IMR-90 (cell line): ENCODE data around the gene GABBR2. TPM values are rescaled to one million over a fixed set of nuclear protein-coding genes. Genes with fewer than 3 reads are reported as not detected.

Experiments
- ATAC-seq: fragments of 200-7000 bp; cut with Tn5 transposase; 2 replicates; pipeline ENCODE4 v1.9.1; 2020; ENCODE audit warnings: low read depth, mild to moderate bottlenecking, moderate library complexity
- BruUV-seq: library from RNA; stranded (reverse); fragments of 400-500 nt; replicated peaks from 2 replicates; lab custom pipeline; 2021; lab: Mats Ljungman, UMichigan
- CTCF ChIA-PET: fragments of 300-600 bp; formaldehyde crosslinking; extraction: SDS; loops from one replicate; lab custom pipeline; 2021; ENCODE audit warnings: antibody characterized with exemption; lab: Yijun Ruan, JAX
- POLR2A ChIA-PET: fragments of 300-600 bp; sonication (Branson Sonifier 250); formaldehyde crosslinking; loops from one replicate; lab custom pipeline; 2022; ENCODE audit warnings: antibody characterized with exemption; ENCODE audit not compliant: unreplicated experiment; lab: Charles Lee
- DNase-seq: peaks from one replicate; pipeline ENCODE4 v3.0.0; 2013
- H2AFZ ChIP-seq: replicated peaks from 2 replicates; pipeline ENCODE3; 2013; ENCODE audit warnings: low read length, mild to moderate bottlenecking; ENCODE audit not compliant: poor library complexity
- H2AK5ac ChIP-seq: 2 replicates; pipeline ENCODE4 v1.6.1; 2013; ENCODE audit warnings: low read depth, low read length, inconsistent platforms
- H2AK9ac ChIP-seq: replicated peaks from 2 replicates; pipeline ENCODE3; 2013; ENCODE audit warnings: mild to moderate bottlenecking, low read depth, low read length, moderate library complexity; ENCODE audit not compliant: poor library complexity
- H2BK120ac ChIP-seq: 2 replicates; pipeline ENCODE4 v1.6.1; 2013; ENCODE audit warnings: low read depth, low read length, inconsistent platforms
- H2BK15ac ChIP-seq: 3 replicates; pipeline ENCODE4 v1.6.1; 2013; ENCODE audit warnings: low read depth, low read length, inconsistent platforms
- H2BK20ac ChIP-seq: 2 replicates; pipeline ENCODE4 v1.6.1; 2013; ENCODE audit warnings: low read depth, mild to moderate bottlenecking, inconsistent platforms, low read length, moderate library complexity
- H2BK5ac ChIP-seq: 2 replicates; pipeline ENCODE4 v1.6.1; 2013; ENCODE audit warnings: mild to moderate bottlenecking, low read depth, low read length, inconsistent platforms; ENCODE audit not compliant: poor library complexity, severe bottlenecking
- H3K14ac ChIP-seq: replicated peaks from 2 replicates; pipeline ENCODE4 v1.6.1; 2013; ENCODE audit warnings: low read depth, low read length, inconsistent platforms
- H3K18ac ChIP-seq: 2 replicates; pipeline ENCODE4 v1.6.1; 2013; ENCODE audit warnings: low read depth, low read length, control low read depth
- H3K23ac ChIP-seq: 2 replicates; pipeline ENCODE4 v1.6.1; 2013; ENCODE audit warnings: low read depth, low read length, inconsistent platforms
- H3K27ac ChIP-seq: 2 replicates; pipeline ENCODE4 v1.5.1; 2013; ENCODE audit warnings: mild to moderate bottlenecking, control low read depth, low read length; ENCODE audit not compliant: insufficient read depth
- H3K27me3 ChIP-seq: 2 replicates; pipeline ENCODE4 v1.6.1; 2013; ENCODE audit warnings: low read length; ENCODE audit not compliant: control insufficient read depth, insufficient read depth
- H3K36me3 ChIP-seq: 2 replicates; pipeline ENCODE4 v1.6.1; 2013; ENCODE audit warnings: low read length, mixed read lengths; ENCODE audit not compliant: control insufficient read depth, insufficient read depth
- H3K4ac ChIP-seq: 2 replicates; pipeline ENCODE4 v1.6.1; 2013; ENCODE audit warnings: low read depth, low read length, inconsistent platforms
- H3K4me1 ChIP-seq: 2 replicates; pipeline ENCODE4 v1.6.1; 2013; ENCODE audit warnings: low read length, mixed read lengths; ENCODE audit not compliant: control insufficient read depth, insufficient read depth
- H3K4me2 ChIP-seq: 2 replicates; pipeline ENCODE4 v1.6.1; 2013; ENCODE audit warnings: low read depth, mild to moderate bottlenecking, control low read depth, low read length, moderate library complexity
- H3K4me3 ChIP-seq: 2 replicates; pipeline ENCODE4 v1.5.1; 2013; ENCODE audit warnings: low read depth, mild to moderate bottlenecking, control low read depth, low read length, moderate library complexity; ENCODE audit not compliant: insufficient read depth
- H3K56ac ChIP-seq: 2 replicates; pipeline ENCODE4 v1.6.1; 2013; ENCODE audit warnings: low read length, inconsistent platforms; ENCODE audit not compliant: insufficient read depth; ENCODE audit errors: extremely low read depth
- H3K79me1 ChIP-seq, 2 experiments: 2 replicates each; pipeline ENCODE4 v1.6.1; 2013; ENCODE audit warnings: low read length in 2 of 2, inconsistent platforms in 1 of 2, low read depth in 1 of 2
- H3K9ac ChIP-seq: 2 replicates; pipeline ENCODE4 v1.6.1; 2013; ENCODE audit warnings: low read depth, low read length, control low read depth
- H3K9me1 ChIP-seq: 2 replicates; pipeline ENCODE4 v1.6.1; 2013; ENCODE audit warnings: low read length, inconsistent platforms; ENCODE audit not compliant: insufficient read depth
- H3K9me3 ChIP-seq: 2 replicates; pipeline ENCODE4 v1.6.1; 2013; ENCODE audit warnings: low read length; ENCODE audit not compliant: control insufficient read depth, insufficient read depth
- H4K20me1 ChIP-seq: 2 replicates; pipeline ENCODE4 v1.6.1; 2013; ENCODE audit warnings: low read length, inconsistent platforms; ENCODE audit not compliant: insufficient read depth
- H4K5ac ChIP-seq: 2 replicates; pipeline ENCODE4 v1.6.1; 2013; ENCODE audit warnings: mild to moderate bottlenecking, low read depth, low read length, control low read depth
- H4K8ac ChIP-seq, 2 experiments: 2 replicates each; pipeline ENCODE4 v1.6.1; 2013; ENCODE audit warnings: low read depth in 2 of 2, low read length in 2 of 2, control low read depth in 1 of 2, inconsistent platforms in 1 of 2
- H4K91ac ChIP-seq: 2 replicates; pipeline ENCODE4 v1.6.1; 2013; ENCODE audit warnings: low read depth, low read length, inconsistent platforms; ENCODE audit not compliant: insufficient read depth
- CTCF ChIP-seq: conservative IDR thresholded peaks from 2 replicates; pipeline ENCODE4 v1.5.1; 2012; ENCODE audit warnings: mild to moderate bottlenecking, low read depth, low read length, improper control_type of control experiment
- RAD21 ChIP-seq: IDR thresholded peaks from 2 replicates; pipeline ENCODE4 v1.6.1; 2012; ENCODE audit warnings: low read length, improper control_type of control experiment
- RCOR1 ChIP-seq: IDR thresholded peaks from 2 replicates; pipeline ENCODE4 v1.6.1; 2012; ENCODE audit warnings: mild to moderate bottlenecking, low read length, improper control_type of control experiment; ENCODE audit not compliant: insufficient replicate concordance
- WGBS, 2 experiments: methylation state at CpG; one replicate each; pipeline versions ENCODE4 v1.1.5 to v1.1.7; 2013; ENCODE audit warnings: missing lambda C conversion rate in 2 of 2; ENCODE audit not compliant: insufficient read length in 1 of 2; ENCODE audit errors: extremely low coverage in 2 of 2; 5-methylcytosine and 5-hydroxymethylcytosine counted together
- dilution Hi-C: fragments of 300-500 bp; cut with HindIII; formaldehyde crosslinking; loops from one replicate; pipeline ENCODE4 v1.14.3; 2018; ENCODE audit warnings: low sequenced_read_pairs; ENCODE audit not compliant: unreplicated experiment
- in situ Hi-C: fragments of 300-500 bp; cut with MboI; formaldehyde crosslinking; loops from 3 replicates; pipeline ENCODE4 v1.14.3; 2019; ENCODE audit warnings: low sequenced_read_pairs, inconsistent platforms, mixed read lengths
- intact Hi-C: fragments of 100-400 bp; cut with micrococcal nuclease; formaldehyde crosslinking; loops from 2 replicates; pipeline ENCODE4 v1.10.0; 2022
- polyA plus RNA-seq, 3 experiments: library from polyadenylated mRNA; depleted of rRNA; stranded (reverse); fragments of >200 nt; gene quantifications; 2 replicates each; pipeline ENCODE4 v1.2.3, GENCODE V29; 2012; ENCODE audit warnings: low replicate concordance in 1 of 3
- total RNA-seq: library from RNA; depleted of rRNA; stranded (reverse); fragments of >200 nt; gene quantifications from 2 replicates; pipeline ENCODE4 v1.2.3, GENCODE V29; 2012

The GABBR2 gene
- total and polyA plus RNA-seq, 2 of the 4 experiments (the other 2 are of a cell fraction): 14.2 to 20.3 TPM

GRCh38 chr9:98365227-98365669 lies 343.5 kb downstream of the GABBR2 start:
- Histone ChIP-seq H3K4me3 (no peak overlapping the region), H3K23ac (no peak overlapping the region), H2BK120ac (no peak overlapping the region), H2BK5ac (no peak overlapping the region), H3K27ac (no peak overlapping the region), H3K4me2 (no peak overlapping the region), H4K20me1 (no peaks in the 10 kb centered on the region), H3K9ac (no peak overlapping the region), H3K4me1 (no peaks in the 10 kb centered on the region; the same call in 1 of the 2 replicates), H4K91ac (no peak overlapping the region), H2BK15ac (no peak overlapping the region), H2AK5ac (no peak overlapping the region), H3K9me3 (peaks cover 6% of the 10 kb centered on the region), H3K79me1 (0 out of 4 replicates have a peak, but pooled peaks cover 0 to 4% of the 10 kb centered on the region in 2 experiments), H2BK20ac (no peak overlapping the region), H2AK9ac (no peak overlapping the region), H3K9me1 (peaks cover 6% of the 10 kb centered on the region; the same call in 1 of the 2 replicates), H3K36me3 (peaks cover 6% of the 10 kb centered on the region; the same call in 1 of the 2 replicates), H3K4ac (no peak overlapping the region), H4K5ac (no peak overlapping the region), H4K8ac (no peak overlapping the region), H2AFZ (no peak overlapping the region), H3K14ac (no peak overlapping the region), H3K27me3 (no peaks in the 10 kb centered on the region), H3K56ac (no peak overlapping the region), H3K18ac (no peak overlapping the region)
- ChIA-PET POLR2A (no interaction called here), CTCF (interaction anchor here (1.2 kb wide), 1 partner anchor 15 kb away, joined by 3 read pairs; no protein-coding TSS in a partner anchor)
- intact Hi-C loops: no loop called here
- in situ Hi-C loops: no loop called here
- BruUV-seq: no TSS peak
- ATAC-seq (no peak), DNase-seq (peak; percentile 55)
- WGBS, 2 experiments: no CpG with 5 or more reads among the region's 1 CpG
- TF ChIP-seq RAD21: 0 out of 2 replicates have a peak, but pooled peaks have one; percentile 1
- peak; percentile 39 for TF ChIP-seq CTCF
- no peak for TF ChIP-seq RCOR1
- dilution Hi-C loops: no loop called here
